GM18909 (cell line): ENCODE data around the gene AUTS2.
"Not testable (repeated sequence)": the region's sequence is repeated elsewhere in the genome, so short reads cannot be mapped to it uniquely, and the experiment has no call there.

Source experiments
- ATAC-seq: cut with Tn5 transposase; IDR thresholded peaks from one replicate; pipeline ENCODE4 v1.9.1; 2021; ENCODE audit warnings: mild to moderate bottlenecking; ENCODE audit not compliant: unreplicated experiment, poor library complexity

AUTS2 gene

DNA sequence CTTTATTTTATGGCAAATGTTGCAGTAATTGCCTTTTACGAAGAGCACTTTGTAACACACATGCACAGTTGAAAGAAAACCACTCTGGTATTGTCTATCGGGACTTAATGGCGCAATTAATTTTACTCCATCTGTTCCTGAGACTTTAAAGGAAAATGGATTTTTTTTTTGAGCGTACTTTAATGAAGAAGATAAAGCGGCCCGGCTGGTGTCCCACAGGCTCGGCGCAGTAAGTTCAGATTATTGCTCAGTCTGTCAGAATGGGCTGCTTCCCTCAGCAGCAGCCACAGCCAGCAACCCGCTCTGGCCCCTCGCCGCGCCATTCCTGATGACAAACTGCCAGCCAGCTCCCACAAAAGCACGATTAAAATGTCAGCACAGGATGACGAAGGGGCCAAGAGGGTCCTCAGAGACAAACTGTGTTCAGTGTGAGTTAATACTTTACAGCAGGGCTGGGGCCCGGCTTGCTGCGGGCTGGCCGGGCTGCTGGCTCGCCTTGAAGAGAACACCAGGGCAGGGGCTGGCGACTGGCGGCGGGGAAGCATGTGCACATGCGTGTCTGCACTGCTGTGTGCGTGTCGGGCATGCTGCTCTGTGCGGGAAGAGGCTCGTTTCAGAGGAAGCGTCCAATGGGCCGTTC, 1032.7 kb downstream of the AUTS2 start:
- ATAC-seq = no peak

DNA sequence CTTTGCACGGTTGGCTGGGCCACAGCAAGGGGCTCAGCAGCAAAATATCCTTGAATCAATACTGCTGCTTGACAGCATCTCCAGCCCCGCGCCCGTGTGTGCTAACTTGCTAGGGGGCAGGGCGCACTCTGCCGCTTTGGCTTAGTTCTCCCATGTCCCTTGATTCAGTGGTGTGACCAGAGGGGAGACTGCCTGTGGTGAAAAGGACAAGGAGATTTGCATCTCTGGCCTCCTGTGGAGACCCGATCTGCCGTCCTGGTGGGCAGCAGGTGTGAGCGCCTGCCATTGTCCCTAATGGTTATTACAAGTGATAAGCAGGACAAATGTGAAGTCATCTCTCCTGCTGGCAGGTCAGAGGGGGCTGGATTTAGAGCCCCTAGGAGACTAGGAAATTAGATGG, 1033.4 kb downstream of the AUTS2 start:
- ATAC-seq = no peak

DNA sequence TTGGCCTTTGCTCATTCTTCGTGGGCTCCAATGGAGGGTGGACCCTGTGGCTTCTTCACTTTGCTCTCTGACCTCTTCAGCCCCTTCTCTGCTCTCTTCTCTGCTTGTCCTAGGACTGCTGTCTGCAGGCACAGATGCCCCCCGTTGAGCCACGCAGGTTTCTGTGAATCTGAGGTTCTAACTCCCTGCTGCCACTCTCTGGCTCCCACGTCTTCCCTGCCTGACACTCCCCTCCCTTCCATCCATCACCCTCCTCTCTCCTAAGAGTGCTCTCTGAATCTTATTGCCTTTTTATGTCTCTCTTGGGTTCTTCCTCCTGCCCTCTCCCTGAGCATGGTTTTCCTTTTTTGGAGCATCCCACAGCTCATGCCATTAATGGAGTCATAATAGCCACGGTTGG, 1034.1 kb downstream of the AUTS2 start:
- no peak for ATAC-seq

DNA sequence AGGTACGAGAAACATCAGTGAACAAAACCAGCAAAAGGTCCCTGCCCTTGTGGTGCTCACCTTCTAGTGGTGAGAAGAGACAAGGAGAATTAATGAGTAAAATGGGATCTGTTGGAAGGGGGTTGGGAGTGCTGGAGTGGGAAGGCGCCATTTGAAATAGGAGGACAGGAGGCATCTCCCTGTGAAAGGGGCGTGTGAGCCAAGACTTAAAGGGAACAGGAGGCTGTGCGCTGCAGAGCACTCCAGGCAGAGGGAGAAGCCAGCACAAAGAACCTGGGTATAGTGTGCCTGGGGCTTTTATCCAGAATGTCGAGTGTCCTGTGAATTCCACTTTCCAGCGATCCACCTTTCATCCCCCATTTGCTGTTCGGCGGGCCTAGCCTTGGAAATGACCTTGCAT, 1035.8 kb downstream of the AUTS2 start:
- no peak for ATAC-seq

DNA sequence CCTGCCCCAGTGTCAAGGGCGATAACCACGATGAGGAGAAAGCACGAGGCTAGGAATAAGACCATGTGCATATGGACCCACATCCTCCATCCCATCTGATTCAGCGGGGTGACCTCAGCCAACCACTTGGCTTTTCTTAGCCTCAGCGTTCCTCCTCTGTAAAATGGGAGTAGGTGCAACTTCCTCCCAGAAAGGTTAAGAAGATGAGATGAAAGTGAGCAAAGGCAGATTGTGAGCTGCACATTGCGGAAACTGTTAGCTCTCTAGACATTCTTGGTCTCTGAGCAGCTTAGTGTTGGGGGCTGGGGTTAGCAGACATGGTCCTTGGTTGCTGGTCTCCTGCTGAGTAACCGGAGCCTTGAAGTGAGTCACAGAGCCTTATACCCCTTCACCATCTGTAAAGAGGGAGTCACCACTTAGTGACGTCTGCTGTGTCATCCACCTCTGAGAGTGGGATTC, 1036.4 kb downstream of the AUTS2 start:
- no peak for ATAC-seq

DNA sequence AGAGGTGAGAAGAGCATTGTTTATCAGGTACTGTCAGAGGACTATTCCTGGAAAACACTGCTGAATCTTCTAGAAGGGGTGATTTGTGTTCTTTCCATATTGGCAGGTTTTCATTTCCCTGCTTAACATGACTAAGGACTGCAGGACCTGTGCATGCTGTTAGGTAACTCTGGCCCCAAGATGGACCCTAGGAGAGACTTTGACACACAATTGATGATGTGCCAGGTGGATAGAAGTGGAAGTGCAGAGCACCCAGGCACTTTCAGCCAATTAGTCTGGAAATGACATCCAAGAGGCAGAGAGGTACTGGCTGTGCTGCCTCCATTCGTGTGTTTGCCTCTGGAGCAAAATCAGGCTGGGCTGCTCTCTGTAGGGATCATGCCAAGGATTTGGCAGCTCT, 1037.4 kb downstream of the AUTS2 start:
- ATAC-seq = no peak

DNA sequence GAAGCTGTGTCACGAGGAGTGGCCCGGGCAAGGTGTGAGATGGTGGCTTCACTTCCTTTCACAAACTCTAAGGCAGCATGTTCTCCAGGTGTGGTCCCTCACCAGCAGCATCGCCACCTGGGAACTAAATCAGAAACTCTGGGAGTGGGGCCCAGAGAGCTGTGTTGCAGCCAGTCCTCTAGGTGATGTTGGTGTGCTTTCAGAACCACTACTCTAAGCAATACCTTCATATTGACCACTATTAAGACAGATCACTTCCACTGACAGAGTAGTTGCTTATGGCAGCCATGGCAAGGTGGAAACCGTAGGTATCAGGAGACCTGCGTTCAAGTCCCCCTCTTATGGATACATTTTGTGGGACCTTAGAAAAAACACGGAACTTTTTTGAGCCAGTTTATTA, 1037.9 kb downstream of the AUTS2 start:
- no peak for ATAC-seq

DNA sequence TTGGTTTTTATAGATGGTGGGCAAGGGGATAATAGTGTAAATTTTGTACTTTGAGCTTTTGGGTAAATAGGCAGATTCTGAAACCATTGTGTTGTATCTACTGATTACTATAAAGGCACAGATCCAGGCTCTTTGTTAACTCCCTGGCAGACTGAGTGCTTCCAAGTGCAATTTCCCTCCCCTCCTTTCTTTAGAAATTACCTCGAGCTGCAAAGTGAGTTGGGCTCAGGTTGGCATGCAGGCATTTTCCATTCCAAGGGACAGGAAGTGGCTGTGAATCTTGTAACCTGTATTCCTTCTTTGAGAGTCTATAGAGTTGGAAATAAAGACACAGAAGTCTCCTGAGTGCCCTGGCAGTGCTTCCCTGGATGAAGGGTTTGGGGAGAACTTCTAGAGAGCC, 1039.5 kb downstream of the AUTS2 start:
- ATAC-seq = no peak

DNA sequence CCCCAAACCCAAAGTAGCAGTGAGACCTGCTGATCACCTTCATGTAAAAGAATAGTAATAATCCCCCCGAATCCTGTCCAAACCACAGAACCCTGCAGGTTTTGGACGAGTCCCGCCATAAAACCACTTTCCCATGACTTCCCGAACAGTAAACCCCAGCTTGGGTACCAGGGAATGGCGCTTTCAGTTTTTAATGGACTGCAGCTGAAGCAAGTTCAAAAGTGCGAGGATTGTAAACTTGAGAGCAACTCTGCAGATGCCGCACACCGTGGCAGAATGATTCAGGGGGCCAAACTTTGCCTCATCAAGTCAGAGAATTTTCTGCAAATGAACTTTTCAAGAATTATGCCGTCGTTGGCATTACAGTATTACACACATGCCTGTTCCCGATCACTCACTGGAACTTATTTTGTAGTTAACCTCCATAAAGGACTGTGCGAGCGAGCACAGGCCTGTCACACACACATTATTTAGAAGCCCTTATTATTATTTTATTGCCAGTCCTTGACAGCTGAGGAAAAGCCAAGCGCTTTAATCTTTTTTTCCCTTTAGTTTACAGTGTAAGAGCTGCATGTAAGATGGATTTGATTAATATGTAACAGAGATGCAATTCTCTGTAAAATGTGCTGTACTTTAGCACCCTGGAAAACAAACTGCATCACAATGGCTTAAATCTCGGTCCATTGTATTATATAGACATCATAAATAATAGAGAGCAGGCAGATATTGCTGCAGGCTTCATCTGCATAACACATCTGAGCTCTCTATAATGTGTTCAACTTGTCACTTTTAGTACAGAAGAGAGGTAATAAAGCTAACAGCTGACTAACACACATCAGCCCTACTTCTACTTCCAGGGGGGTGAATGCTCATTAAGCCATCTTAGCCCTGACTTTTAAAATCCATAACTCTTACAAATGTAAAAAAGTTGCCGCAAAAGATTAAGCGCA, 1040.2 kb downstream of the AUTS2 start:
- ATAC-seq = no peak

DNA sequence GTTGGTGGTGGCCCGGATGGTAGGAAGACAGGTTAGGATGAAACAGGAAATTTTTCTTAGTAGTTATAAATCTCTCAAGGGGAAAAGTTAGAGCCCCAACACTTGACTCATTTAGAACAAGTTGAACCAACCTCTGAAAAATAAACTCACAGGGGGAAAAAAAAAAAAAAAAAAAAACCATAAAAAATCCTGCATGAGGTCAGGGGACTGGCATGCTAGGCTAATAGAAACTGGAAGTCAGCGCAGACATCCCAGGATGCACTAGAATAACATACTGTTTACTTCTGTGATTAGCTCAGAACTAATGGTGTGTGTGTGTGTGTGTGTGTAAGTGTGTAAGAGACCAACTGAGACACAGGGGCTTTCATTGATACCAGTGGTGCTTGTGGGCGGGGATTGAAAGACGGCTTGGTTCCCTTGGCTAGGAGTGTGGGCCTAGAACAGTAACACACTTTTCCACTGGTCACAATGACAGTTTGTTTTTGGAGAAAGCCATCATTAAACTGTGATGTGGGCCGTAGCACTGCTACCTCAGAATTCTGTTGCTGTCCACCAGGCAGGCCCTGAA, 1042.1 kb downstream of the AUTS2 start:
- no peak for ATAC-seq

DNA sequence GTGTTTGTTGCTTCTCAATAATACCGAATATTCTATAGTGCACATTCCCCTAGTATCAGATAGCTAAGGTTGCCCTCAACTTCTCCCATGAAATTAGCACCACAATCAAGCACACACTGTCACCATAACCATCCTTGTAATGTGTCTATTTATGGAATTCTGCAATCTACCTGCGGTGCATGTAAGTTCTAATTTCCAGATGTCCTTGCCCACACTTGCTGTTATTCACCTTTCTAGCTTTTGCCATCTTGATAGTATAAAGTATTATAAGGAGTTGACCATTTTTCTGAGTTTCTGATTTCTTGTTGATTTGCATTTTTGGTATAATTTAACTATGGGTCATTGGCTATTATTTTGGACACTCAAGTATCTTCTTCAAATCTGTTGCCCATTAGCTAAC, 1043.6 kb downstream of the AUTS2 start:
- no peak for ATAC-seq

DNA sequence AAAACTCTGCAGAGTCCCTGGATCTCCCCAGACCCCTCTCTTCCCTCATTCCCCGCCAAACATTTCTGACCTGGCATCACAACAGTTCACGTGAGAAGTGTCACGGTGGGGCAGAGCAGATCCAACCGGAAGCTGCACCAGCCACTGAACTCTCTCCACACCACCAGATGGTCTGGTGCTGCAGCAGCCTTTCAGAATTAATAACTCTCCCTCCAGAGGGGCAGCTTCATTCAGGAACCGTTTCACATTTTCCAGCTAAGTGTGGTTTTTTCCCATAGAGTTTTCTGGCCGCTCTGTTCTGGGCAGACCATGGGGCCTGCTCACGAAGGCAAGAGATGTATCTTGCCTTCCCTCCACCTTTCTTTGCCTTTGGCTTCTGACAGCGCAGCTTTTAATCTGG, 1047.0 kb downstream of the AUTS2 start:
- ATAC-seq = no peak

DNA sequence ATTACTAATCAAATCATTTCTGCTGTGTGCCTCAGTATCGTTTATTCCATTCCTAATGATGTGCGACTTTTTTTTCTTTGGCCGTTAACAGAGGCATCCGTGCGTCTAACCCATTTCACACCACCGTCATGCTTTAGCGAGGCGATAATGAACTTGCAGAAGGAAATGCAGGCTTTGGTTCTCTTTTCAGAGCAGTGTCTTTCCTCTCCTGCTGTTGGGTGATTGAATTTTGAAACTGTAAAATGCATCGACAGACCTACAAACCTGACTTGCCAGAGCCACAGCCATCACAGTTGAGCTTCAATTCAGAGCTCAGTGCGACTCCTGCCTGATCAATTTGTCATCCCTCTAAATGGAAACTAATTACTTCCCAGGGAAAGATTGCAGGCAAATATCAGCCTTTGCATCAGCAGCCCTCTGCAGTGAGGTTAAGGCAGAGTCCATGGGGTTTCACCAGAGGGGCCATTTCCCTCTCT, 1047.6 kb downstream of the AUTS2 start:
- no peak for ATAC-seq

DNA sequence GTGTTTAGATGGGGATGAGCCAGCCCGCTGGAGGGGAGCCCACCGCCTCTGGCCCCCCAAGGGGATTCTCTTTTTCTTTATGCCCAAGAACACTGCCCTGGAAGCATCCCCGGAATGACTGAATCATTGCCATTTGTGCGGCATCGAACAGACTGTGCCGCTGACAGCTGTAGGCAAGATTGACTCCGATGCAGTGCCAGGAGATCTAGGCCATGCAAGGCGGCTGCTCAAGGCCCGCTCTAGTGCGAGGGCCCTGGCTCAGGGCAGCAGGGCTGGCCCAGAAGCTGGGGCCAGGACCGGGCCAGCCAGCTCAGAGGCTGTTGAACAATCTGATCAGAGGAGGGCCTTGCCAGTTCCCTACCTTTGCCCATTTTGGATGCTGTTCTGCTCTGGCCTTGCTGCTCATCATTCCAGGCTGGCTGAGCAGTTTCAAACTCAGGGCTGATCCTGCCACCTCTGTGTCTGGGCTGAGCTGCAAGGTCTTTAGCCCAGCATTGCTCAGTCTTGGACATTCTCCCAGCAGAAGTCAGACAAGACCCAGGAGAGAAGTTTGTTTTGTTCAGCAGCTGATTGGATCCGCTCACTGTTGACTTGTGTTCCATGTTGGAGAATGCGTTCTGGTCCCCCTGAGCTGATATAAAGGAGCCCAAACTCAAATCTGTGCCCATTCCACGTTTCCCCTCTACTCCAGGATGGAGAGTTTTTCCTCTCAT, 1048.4 kb downstream of the AUTS2 start:
- no peak for ATAC-seq

DNA sequence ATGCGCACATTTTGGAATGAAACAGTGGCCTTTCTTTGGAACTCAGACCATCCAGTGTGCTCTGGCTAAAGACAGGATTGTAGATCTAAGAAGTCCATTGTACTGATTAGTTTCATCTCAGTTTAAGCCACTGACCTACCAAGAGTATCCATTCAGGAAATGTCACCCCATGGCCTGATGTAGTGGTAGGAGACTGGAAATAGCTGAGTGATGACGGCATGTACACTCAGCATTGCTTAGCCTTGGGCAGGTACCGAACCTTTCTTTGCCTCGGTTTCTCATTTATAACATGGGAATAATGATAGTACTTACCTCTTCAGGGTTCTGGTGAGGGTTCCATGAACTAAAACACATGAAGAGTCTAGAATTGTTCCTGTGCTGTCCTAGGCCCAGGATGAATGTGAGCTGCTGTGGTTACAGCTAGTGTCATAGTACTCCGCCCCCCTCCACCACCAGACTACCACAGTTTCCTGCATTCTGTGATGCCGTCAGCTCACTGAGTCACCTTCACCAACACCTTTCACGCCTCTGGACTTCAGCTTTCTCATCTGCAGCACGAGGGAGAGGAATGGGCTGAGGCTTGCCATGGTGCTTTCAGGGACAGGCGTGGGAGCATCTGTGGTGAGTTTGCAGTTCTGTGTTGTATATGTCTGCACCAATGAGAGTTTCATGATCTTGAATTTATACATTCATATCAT, 1049.7 kb downstream of the AUTS2 start:
- peak; percentile 90 for ATAC-seq

DNA sequence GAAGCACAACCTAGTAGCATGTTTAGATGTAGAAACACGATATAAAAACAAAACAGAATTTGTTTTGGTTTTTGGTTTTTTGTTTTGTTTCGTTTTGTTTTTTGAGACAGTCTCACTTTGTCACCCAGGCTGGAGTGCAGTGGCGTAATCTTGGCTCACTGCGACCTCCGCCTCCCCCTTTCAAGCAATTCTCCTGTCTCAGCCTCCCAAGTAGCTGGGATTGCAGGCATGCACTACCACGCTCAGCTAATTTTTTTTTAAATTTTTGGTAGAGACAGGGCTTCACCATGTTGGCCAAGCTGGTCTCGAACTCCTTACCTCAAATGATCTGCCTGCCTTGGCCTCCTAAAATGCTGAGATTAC, 1050.2 kb downstream of the AUTS2 start:
- ATAC-seq = not testable (repeated sequence)

DNA sequence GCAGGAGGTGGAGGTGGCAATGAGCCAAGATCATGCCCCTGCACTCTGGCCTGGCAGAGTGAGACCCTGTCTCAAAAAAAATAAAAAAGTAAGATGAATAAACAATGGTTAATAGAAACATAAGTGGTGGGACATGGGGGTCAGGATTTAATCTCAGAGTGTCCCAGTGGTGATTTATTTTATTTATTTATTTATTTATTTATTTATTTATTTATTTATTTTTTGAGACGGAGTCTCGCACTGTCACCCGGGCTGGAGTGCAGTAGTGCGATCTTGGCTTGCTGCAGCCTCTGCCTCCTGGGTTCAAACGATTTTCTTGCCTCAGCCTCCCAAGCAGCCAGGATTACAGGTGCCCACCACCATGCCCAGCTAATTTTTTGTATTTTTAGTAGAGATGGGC, 1051.0 kb downstream of the AUTS2 start:
- ATAC-seq = no peak

DNA sequence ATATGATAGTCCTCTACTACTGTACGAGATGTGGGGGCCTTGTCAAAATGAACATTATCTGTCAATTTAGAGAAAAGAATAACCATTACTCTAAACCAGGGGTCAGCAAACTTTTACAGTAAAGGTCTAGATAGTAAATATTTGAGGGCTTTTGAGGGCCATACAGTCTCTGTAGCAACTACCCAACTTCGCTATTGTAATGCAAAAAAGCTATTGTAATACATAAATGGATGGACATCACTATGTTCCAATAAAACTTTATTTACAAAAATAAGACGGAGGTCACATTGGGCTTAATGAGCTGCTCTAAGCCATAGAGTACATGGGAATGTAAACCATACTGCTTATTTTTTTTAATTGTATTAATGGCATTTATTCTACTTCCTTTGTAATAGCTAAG, 1055.9 kb downstream of the AUTS2 start:
- no peak for ATAC-seq

DNA sequence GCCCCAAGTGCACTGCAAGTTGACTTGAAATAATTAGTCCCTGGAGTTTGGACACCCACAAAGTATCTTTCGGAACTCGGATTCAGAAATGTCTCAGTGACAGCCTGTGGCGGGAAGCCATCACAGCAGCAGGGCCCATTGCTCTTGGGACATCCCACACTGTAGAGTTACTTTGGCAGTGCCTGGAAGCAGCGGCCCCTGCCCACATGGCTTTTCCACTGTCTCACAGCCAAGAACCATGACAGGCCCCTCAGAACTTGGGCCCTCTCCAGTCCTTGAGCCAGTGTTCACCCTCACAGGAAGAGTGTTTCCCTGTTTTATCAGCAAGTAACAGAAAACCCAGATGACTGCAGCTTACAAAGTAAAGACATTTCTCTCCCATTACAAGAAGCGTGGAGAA, 1056.7 kb downstream of the AUTS2 start:
- ATAC-seq = no peak

DNA sequence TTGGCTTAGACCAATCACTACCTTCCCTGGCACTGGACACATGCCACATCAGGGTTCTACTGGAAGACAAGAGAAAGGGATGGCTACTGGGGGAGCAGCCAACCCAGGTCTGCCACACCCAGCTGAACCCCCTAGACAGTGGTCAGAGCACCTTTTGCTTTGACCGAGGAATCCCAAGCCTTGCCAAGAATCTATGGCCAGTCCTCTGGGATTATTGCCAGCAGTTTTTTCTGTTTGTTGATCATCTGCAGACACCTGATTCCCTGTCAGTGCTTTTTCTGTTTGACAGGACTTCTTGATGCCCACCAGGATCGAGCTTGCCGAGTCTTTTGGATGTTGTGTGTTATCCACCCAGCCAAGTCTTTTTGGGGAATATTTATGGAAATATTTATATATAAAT, 1057.4 kb downstream of the AUTS2 start:
- no peak for ATAC-seq
